ENCODE results near the gene PSMD4.

PSMD4 gene

GRCh38 chr1:151311589-151312331, 57.2 kb downstream of the PSMD4 start:
- ChIA-PET POLR2A (interaction anchor here (1.4 kb wide), 1 partner anchor 16 kb away, joined by 9 read pairs; the partner anchor contains the start of gene PI4KB), CTCF (interaction anchor here (0.7 to 8.8 kb wide), 10 partner anchors 10 to 212 kb away, joined by 3 to 67 read pairs (median 5); partner anchors contain the start of gene PI4KB)
- TF ChIP-seq CTCF (IDR thresholded peaks at IDR 0.05; ENCODE audit: control extremely low read depth, extremely low read depth, low read depth, missing control alignments): no peak
- no peak for DNase-seq (ENCODE audit: extremely low spot score)

- POLR2A ChIA-PET: interaction anchor here (1.4 kb wide), 1 partner anchor 15 kb away, joined by 9 read pairs; the partner anchor contains the start of gene PI4KB
- CTCF ChIA-PET: interaction anchor here (0.7 to 8.8 kb wide), 8 partner anchors 9 to 213 kb away, joined by 3 to 67 read pairs (median 5); partner anchors contain the start of gene PI4KB
Measured at GRCh38 chr1:151312411-151312810, 57.9 kb downstream of the PSMD4 start.

GRCh38 chr1:151312826-151313225, 58.3 kb downstream of the PSMD4 start:
- no peak for DNase-seq (ENCODE audit: extremely low spot score)
- no peak for TF ChIP-seq CTCF (IDR thresholded peaks at IDR 0.05; ENCODE audit: control extremely low read depth, extremely low read depth, low read depth, missing control alignments)
- POLR2A ChIA-PET: no interaction called here
- CTCF ChIA-PET: interaction anchor here (1.5 to 8.8 kb wide), 6 partner anchors 9 to 213 kb away, joined by 5 to 67 read pairs (median 6); partner anchors contain the start of gene PI4KB

More at GRCh38 chr1:151312411-151312810, 57.9 kb downstream of the PSMD4 start:
- DNase-seq (ENCODE audit: extremely low spot score): no peak
- no peak for TF ChIP-seq CTCF (IDR thresholded peaks at IDR 0.05; ENCODE audit: control extremely low read depth, extremely low read depth, low read depth, missing control alignments)

GRCh38 chr1:151313501-151313900, 59.0 kb downstream of the PSMD4 start:
- CTCF ChIA-PET: interaction anchor here (0.7 to 8.8 kb wide), 6 partner anchors 9 to 214 kb away, joined by 4 to 67 read pairs (median 5); partner anchors contain the start of gene PI4KB
- no peak for TF ChIP-seq CTCF (IDR thresholded peaks at IDR 0.05; ENCODE audit: control extremely low read depth, extremely low read depth, low read depth, missing control alignments)
- POLR2A ChIA-PET: no interaction called here
- DNase-seq (ENCODE audit: extremely low spot score): no peak

- ChIA-PET POLR2A (no interaction called here), CTCF (interaction anchor here (0.7 to 8.8 kb wide), 6 partner anchors 8 to 48 kb away, joined by 3 to 67 read pairs (median 14); no protein-coding TSS in a partner anchor)
- TF ChIP-seq CTCF (IDR thresholded peaks at IDR 0.05; ENCODE audit: control extremely low read depth, extremely low read depth, low read depth, missing control alignments): no peak
- no peak for DNase-seq (ENCODE audit: extremely low spot score)
Measured at GRCh38 chr1:151314137-151314875, 59.8 kb downstream of the PSMD4 start.

- no peak for DNase-seq (ENCODE audit: extremely low spot score)
- ChIA-PET POLR2A (interaction anchor here (3.1 kb wide), 1 partner anchor 11 kb away, joined by 24 read pairs; the partner anchor contains the start of gene PI4KB), CTCF (interaction anchor here (0.8 to 5.6 kb wide), 8 partner anchors 9 to 38 kb away, joined by 3 to 24 read pairs (median 3); no protein-coding TSS in a partner anchor)
- TF ChIP-seq CTCF (IDR thresholded peaks at IDR 0.05; ENCODE audit: control extremely low read depth, extremely low read depth, low read depth, missing control alignments): no peak
Measured at GRCh38 chr1:151315565-151316235, 61.2 kb downstream of the PSMD4 start.

All from GM10248 (cell line).